Measurements from ENCODE around the gene TMEM231.

Gene TMEM231

DNA sequence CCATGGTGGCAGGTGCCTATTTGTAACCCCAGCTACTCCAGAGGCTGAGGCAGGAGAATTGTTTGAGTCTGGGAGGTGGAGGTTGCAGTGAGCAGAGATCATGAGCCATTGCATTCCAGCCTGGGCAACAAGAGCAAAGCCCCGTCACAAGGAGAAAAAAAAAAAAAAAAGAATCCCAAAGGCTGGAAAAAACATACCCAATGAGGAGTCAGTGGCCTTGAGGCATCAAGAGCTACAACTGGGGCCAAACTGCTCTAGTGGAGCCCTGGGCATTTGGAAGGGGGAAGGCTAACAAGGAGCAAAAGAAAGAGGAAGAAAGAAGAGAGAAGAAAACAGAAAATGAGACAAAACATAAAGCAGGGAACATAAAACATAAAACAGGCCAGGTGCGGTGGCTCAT, 67.7 kb downstream of the TMEM231 start:
- no peak for TF ChIP-seq SIN3A (IDR thresholded peaks at IDR 0.05; ENCODE audit: borderline replicate concordance, insufficient read depth, low read length)
- no peak for TF ChIP-seq FOXP2 (optimal IDR thresholded peaks at IDR 0.05; ENCODE audit: borderline replicate concordance, extremely low read depth, extremely low read length, insufficient read depth)
- TF ChIP-seq, protein P1, sequence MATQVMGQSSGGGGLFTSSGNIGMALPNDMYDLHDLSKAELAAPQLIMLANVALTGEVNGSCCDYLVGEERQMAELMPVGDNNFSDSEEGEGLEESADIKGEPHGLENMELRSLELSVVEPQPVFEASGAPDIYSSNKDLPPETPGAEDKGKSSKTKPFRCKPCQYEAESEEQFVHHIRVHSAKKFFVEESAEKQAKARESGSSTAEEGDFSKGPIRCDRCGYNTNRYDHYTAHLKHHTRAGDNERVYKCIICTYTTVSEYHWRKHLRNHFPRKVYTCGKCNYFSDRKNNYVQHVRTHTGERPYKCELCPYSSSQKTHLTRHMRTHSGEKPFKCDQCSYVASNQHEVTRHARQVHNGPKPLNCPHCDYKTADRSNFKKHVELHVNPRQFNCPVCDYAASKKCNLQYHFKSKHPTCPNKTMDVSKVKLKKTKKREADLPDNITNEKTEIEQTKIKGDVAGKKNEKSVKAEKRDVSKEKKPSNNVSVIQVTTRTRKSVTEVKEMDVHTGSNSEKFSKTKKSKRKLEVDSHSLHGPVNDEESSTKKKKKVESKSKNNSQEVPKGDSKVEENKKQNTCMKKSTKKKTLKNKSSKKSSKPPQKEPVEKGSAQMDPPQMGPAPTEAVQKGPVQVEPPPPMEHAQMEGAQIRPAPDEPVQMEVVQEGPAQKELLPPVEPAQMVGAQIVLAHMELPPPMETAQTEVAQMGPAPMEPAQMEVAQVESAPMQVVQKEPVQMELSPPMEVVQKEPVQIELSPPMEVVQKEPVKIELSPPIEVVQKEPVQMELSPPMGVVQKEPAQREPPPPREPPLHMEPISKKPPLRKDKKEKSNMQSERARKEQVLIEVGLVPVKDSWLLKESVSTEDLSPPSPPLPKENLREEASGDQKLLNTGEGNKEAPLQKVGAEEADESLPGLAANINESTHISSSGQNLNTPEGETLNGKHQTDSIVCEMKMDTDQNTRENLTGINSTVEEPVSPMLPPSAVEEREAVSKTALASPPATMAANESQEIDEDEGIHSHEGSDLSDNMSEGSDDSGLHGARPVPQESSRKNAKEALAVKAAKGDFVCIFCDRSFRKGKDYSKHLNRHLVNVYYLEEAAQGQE (IDR thresholded peaks at IDR 0.05; ENCODE audit: insufficient read depth in 1 of 2, low read depth in 2 of 2, low read length in 2 of 2), result no peak
- no peak for TF ChIP-seq POLR2AphosphoS5 (IDR thresholded peaks at IDR 0.05; ENCODE audit: low read depth, low read length)
- no peak for TF ChIP-seq TAF1 (IDR thresholded peaks at IDR 0.05; ENCODE audit: borderline replicate concordance, insufficient read depth, low read length)
